ENCODE data around the gene AGFG1.

DNA sequence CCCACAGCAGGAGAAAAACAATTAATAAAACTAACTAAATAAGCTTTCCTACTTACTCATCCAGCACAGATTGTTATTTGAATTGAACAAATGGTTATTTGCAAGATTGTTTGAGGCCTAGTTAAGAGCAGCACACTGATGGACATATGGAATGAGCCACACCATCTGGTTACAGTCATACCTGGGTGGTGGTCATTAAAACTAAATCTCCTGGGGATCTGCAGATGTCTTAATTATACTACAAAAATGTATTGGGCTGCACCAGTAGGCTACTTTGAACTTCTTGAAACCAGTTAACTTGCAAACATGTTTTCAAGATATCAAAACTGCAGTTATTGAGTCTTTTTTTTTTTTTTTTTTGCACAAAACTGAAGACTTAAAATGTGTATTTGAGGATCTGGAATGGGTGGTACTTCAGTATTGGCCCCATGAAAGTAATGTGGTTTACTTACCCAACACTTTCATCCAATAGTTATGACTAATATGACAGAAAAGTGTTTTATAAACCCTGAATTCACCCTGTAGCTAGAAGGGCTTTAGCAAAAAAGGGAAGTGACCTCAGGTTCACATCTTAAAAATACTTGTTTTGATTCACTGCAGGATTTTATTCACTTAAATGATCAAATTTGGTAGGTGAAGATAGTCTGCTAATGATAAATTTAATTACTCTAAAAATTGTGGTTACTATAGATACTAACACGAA is 10.8 kb downstream of the AGFG1 start:
- TF ChIP-seq, protein P1, sequence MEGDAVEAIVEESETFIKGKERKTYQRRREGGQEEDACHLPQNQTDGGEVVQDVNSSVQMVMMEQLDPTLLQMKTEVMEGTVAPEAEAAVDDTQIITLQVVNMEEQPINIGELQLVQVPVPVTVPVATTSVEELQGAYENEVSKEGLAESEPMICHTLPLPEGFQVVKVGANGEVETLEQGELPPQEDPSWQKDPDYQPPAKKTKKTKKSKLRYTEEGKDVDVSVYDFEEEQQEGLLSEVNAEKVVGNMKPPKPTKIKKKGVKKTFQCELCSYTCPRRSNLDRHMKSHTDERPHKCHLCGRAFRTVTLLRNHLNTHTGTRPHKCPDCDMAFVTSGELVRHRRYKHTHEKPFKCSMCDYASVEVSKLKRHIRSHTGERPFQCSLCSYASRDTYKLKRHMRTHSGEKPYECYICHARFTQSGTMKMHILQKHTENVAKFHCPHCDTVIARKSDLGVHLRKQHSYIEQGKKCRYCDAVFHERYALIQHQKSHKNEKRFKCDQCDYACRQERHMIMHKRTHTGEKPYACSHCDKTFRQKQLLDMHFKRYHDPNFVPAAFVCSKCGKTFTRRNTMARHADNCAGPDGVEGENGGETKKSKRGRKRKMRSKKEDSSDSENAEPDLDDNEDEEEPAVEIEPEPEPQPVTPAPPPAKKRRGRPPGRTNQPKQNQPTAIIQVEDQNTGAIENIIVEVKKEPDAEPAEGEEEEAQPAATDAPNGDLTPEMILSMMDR (IDR thresholded peaks at IDR 0.05): no peak
- TF ChIP-seq EZH2 (IDR thresholded peaks at IDR 0.05; ENCODE audit: borderline replicate concordance, insufficient read depth, low read depth, low read length, poor library complexity, severe bottlenecking): no peak

Data from B cell (primary cell).